H1 (cell line): ENCODE results near the gene NME4.

ENCODE experiments used
- ASH2L ChIP-seq: fragments of 200-600, 300-600 bp; sonication (generic); IDR thresholded peaks from one replicate; pipeline ENCODE4 v1.7.1; 2017; ENCODE audit warnings: low read length
- CEBPB ChIP-seq: IDR thresholded peaks from 2 replicates; pipeline ENCODE4 v1.6.1; 2012; ENCODE audit warnings: low read depth, low read length
- EP300 ChIP-seq, 2 experiments: IDR thresholded peaks; 1 replicate in 1 of 2; 2 replicates in 1 of 2; pipeline ENCODE4 v1.6.1; 2011 to 2012; ENCODE audit warnings: low read depth in 2 of 2, low read length in 2 of 2, mild to moderate bottlenecking in 2 of 2, borderline replicate concordance in 1 of 2, inconsistent platforms in 1 of 2, moderate library complexity in 1 of 2
- EZH2 ChIP-seq: fragments of 200-600 bp; sonication (generic); IDR thresholded peaks from 2 replicates; pipeline ENCODE4 v1.7.1; 2012; ENCODE audit warnings: low read depth, mild to moderate bottlenecking, moderate library complexity, low read length, inconsistent platforms; ENCODE audit not compliant: severe bottlenecking
- POLR2A ChIP-seq, 2 experiments: IDR thresholded peaks; 1 replicate in 1 of 2; 2 replicates in 1 of 2; pipeline ENCODE4 v1.6.1; 2011; ENCODE audit warnings: low read depth in 2 of 2, low read length in 2 of 2, mild to moderate bottlenecking in 2 of 2; ENCODE audit errors: control extremely low read depth in 1 of 2
- POU5F1 ChIP-seq: IDR thresholded peaks from 2 replicates; pipeline ENCODE4 v1.6.1; 2011; ENCODE audit warnings: low read depth, mild to moderate bottlenecking, low read length, moderate library complexity
- RNF2 ChIP-seq: fragments of 200-900, 300-1000 bp; sonication (generic); IDR thresholded peaks from 2 replicates; pipeline ENCODE4 v1.7.1; 2016; ENCODE audit warnings: borderline replicate concordance, low read depth, mild to moderate bottlenecking, antibody characterized with exemption, low read length; ENCODE audit not compliant: poor library complexity, severe bottlenecking; ENCODE audit errors: missing control alignments
- SAP30 ChIP-seq: fragments of 300-600 bp; sonication (generic); IDR thresholded peaks from 2 replicates; pipeline ENCODE4 v1.7.1; 2012; ENCODE audit warnings: low read length, moderate library complexity, mild to moderate bottlenecking, inconsistent platforms; ENCODE audit not compliant: insufficient read depth, insufficient replicate concordance
- SRF ChIP-seq: IDR thresholded peaks from 2 replicates; pipeline ENCODE4 v1.6.1; 2011; ENCODE audit warnings: mild to moderate bottlenecking, low read depth, low read length, moderate library complexity
- TAF7 ChIP-seq: optimal IDR thresholded peaks from 2 replicates; pipeline ENCODE3; 2011; ENCODE audit warnings: low read depth, mild to moderate bottlenecking, inconsistent platforms, low read length, moderate library complexity, borderline replicate concordance
- TCF12 ChIP-seq: IDR thresholded peaks from 2 replicates; pipeline ENCODE4 v1.6.1; 2011; ENCODE audit warnings: low read depth, mild to moderate bottlenecking, low read length
- TF ChIP-seq, protein P1 (sequence below): IDR thresholded peaks from 2 replicates; pipeline ENCODE4 v1.6.1; 2012; ENCODE audit warnings: low read length, inconsistent platforms
- TF ChIP-seq, protein P2 (sequence below), 3 experiments: IDR thresholded peaks; 1 replicate in 2 of 3; 2 replicates in 1 of 3; pipeline versions ENCODE4 v1.5.1 to v1.6.1; 2011; ENCODE audit warnings: low read length in 3 of 3, mild to moderate bottlenecking in 3 of 3, inconsistent platforms in 2 of 3, low read depth in 1 of 3, moderate library complexity in 1 of 3; ENCODE audit not compliant: insufficient read depth in 1 of 3; ENCODE audit errors: control extremely low read depth in 1 of 3
- TF ChIP-seq, protein P3 (sequence below): IDR thresholded peaks from 2 replicates; pipeline ENCODE4 v1.6.1; 2011; ENCODE audit warnings: low read length, improper control_type of control experiment

DNA sequence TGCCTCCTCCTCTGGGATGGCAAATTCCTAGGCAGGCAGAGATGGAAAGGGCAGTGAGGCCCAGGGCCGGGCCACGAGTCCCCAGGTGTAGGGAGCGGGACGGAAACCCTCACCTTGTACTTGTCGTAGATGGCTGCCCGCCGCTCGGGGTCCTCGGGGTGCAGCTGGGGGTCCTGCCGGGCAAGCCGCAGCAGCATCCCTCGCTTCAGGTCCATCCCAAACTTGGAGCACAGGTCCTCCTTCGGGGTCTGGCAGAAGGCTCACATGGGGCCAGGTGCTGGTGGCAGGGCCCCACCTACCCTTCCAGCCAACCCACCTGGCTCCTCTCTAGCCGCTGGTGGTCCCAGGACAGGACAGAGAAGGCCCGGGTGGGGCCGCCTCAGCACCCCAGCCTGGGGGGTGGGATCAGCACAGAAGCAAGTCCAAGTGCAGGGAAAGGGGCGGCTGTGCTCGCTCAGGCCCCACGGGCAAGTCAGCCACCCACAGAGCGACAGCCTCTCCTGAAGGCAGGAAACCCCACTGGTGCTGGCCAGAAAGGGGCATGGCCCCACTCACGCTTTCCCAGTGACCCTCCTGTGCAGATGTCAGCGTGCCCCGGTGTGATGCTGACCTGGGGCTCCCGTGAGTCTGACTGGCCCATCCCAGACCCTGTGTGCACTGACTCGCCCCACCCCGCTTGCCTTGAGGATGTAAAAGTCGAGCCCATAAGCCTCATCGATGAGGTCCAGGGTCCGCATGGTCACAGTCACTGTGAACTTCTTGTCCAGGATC, 28.4 kb upstream of the NME4 start:
- TF ChIP-seq CEBPB (no peak), SRF (no peak), RNF2 (no peak), EP300 (IDR thresholded peaks at IDR 0.05; ENCODE audit: borderline replicate concordance in 1 of 2, low read depth in 2 of 2, low read length in 2 of 2) (no peak), TCF12 (no peak), POLR2A (IDR thresholded peaks at IDR 0.05; ENCODE audit: control extremely low read depth in 1 of 2, low read depth in 2 of 2, low read length in 2 of 2) (no peak), SAP30 (no peak), POU5F1 (no peak), TAF7 (no peak), ASH2L (no peak), EZH2 (no peak)
- TF ChIP-seq, protein P1, sequence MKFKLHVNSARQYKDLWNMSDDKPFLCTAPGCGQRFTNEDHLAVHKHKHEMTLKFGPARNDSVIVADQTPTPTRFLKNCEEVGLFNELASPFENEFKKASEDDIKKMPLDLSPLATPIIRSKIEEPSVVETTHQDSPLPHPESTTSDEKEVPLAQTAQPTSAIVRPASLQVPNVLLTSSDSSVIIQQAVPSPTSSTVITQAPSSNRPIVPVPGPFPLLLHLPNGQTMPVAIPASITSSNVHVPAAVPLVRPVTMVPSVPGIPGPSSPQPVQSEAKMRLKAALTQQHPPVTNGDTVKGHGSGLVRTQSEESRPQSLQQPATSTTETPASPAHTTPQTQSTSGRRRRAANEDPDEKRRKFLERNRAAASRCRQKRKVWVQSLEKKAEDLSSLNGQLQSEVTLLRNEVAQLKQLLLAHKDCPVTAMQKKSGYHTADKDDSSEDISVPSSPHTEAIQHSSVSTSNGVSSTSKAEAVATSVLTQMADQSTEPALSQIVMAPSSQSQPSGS: no peak
- TF ChIP-seq, protein P2, sequence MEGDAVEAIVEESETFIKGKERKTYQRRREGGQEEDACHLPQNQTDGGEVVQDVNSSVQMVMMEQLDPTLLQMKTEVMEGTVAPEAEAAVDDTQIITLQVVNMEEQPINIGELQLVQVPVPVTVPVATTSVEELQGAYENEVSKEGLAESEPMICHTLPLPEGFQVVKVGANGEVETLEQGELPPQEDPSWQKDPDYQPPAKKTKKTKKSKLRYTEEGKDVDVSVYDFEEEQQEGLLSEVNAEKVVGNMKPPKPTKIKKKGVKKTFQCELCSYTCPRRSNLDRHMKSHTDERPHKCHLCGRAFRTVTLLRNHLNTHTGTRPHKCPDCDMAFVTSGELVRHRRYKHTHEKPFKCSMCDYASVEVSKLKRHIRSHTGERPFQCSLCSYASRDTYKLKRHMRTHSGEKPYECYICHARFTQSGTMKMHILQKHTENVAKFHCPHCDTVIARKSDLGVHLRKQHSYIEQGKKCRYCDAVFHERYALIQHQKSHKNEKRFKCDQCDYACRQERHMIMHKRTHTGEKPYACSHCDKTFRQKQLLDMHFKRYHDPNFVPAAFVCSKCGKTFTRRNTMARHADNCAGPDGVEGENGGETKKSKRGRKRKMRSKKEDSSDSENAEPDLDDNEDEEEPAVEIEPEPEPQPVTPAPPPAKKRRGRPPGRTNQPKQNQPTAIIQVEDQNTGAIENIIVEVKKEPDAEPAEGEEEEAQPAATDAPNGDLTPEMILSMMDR (IDR thresholded peaks at IDR 0.05; ENCODE audit: control extremely low read depth in 1 of 3, insufficient read depth in 1 of 3, low read depth in 1 of 3, low read length in 3 of 3): no peak
- TF ChIP-seq, protein P3, sequence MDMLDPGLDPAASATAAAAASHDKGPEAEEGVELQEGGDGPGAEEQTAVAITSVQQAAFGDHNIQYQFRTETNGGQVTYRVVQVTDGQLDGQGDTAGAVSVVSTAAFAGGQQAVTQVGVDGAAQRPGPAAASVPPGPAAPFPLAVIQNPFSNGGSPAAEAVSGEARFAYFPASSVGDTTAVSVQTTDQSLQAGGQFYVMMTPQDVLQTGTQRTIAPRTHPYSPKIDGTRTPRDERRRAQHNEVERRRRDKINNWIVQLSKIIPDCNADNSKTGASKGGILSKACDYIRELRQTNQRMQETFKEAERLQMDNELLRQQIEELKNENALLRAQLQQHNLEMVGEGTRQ: no peak
